Astrocyte (in vitro differentiated cells and primary cell): Measurements from ENCODE around the gene NAV1.

Experiments used
- EZH2 ChIP-seq: IDR thresholded peaks from 2 replicates; pipeline ENCODE4 v1.6.1; 2012; ENCODE audit warnings: mild to moderate bottlenecking, low read length, inconsistent platforms; ENCODE audit not compliant: insufficient read depth
- TF ChIP-seq, protein P1 (sequence below): IDR thresholded peaks from 2 replicates; pipeline ENCODE4 v1.5.1; 2011; ENCODE audit warnings: low read depth, mild to moderate bottlenecking, inconsistent platforms, low read length, moderate library complexity; ENCODE audit not compliant: insufficient read depth

DNA sequence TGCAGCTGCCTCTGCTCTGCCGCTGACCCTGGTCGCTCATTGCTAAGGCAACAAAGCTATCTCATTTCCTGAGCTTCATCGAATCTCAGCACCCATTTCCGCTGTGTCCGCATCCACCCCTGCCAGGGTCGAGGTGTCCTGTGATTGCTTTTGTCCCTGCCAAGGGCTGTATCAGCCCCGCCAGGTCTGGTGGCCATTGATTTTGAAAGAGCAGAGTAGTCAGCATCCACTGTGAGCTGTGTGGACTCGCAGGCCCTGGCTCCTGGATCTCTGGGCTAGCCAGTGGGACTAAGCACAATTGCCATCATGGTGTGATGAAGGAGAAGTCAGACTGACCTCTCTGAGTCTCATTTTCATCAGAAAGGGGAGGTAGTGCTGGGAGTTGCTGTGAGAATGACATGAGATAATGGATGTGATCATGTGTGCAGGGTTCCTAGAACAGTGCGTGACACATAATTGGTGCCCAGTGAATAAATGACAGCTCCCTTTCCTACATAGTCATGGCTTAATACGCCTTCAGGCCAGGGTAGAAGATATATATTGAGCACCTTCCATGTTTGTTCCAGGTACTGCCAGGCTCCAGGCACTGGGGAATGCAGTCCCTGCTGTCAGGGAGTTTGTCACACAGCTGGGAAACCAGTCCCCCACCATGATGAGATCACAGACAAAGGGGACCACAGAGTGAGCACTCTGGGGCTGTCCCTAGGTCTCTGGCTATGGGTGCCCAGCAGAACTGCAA is 32.1 kb downstream of the NAV1 start:
- TF ChIP-seq, protein P1, sequence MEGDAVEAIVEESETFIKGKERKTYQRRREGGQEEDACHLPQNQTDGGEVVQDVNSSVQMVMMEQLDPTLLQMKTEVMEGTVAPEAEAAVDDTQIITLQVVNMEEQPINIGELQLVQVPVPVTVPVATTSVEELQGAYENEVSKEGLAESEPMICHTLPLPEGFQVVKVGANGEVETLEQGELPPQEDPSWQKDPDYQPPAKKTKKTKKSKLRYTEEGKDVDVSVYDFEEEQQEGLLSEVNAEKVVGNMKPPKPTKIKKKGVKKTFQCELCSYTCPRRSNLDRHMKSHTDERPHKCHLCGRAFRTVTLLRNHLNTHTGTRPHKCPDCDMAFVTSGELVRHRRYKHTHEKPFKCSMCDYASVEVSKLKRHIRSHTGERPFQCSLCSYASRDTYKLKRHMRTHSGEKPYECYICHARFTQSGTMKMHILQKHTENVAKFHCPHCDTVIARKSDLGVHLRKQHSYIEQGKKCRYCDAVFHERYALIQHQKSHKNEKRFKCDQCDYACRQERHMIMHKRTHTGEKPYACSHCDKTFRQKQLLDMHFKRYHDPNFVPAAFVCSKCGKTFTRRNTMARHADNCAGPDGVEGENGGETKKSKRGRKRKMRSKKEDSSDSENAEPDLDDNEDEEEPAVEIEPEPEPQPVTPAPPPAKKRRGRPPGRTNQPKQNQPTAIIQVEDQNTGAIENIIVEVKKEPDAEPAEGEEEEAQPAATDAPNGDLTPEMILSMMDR = no peak
- no peak for TF ChIP-seq EZH2
